Neural progenitor cell (in vitro differentiated cells): ENCODE results near the gene PRR19. TPM values are rescaled to one million over a fixed set of nuclear protein-coding genes. Genes with fewer than 3 reads are reported as not detected.

Source experiments
- DNase-seq: peaks from one replicate; pipeline ENCODE4 v3.0.0-alpha.2; 2016; ENCODE audit warnings: low spot score
- H2AFZ ChIP-seq: fragments of 200-600 bp; sonication (generic); replicated peaks from 2 replicates; pipeline ENCODE4 v1.6.1; 2016; ENCODE audit warnings: antibody characterized with exemption
- H3F3A ChIP-seq: fragments of 200-600 bp; sonication (generic); 2 replicates; pipeline ENCODE4 v1.6.1; 2016; ENCODE audit warnings: antibody characterized with exemption, low read depth
- H3K27ac ChIP-seq: fragments of 200-600 bp; sonication (generic); 2 replicates; pipeline ENCODE4 v1.5.1; 2016; ENCODE audit warnings: mild to moderate bottlenecking
- H3K27me3 ChIP-seq: fragments of 200-600 bp; sonication (generic); 2 replicates; pipeline ENCODE4 v1.6.1; 2016; ENCODE audit warnings: mild to moderate bottlenecking, moderate library complexity
- H3K36me3 ChIP-seq: fragments of 200-600 bp; sonication (generic); 2 replicates; pipeline ENCODE4 v1.5.1; 2016
- H3K4me1 ChIP-seq: fragments of 200-600 bp; sonication (generic); 2 replicates; pipeline ENCODE4 v1.6.1; 2016; ENCODE audit warnings: mixed run types
- H3K4me2 ChIP-seq: fragments of 200-600 bp; sonication (generic); 2 replicates; pipeline ENCODE4 v1.6.1; 2016
- H3K4me3 ChIP-seq: fragments of 200-600 bp; sonication (generic); 2 replicates; pipeline ENCODE4 v1.5.1; 2016
- H3K79me2 ChIP-seq: fragments of 200-600 bp; sonication (generic); 2 replicates; pipeline ENCODE4 v1.6.1; 2016; ENCODE audit warnings: low read depth
- H3K9ac ChIP-seq: fragments of 200-600 bp; sonication (generic); 2 replicates; pipeline ENCODE4 v1.6.1; 2016
- H3K9me3 ChIP-seq: fragments of 200-600 bp; sonication (generic); 2 replicates; pipeline ENCODE4 v1.5.1; 2016; ENCODE audit warnings: low read depth
- H4K20me1 ChIP-seq: fragments of 200-600 bp; sonication (generic); 2 replicates; pipeline ENCODE4 v1.6.1; 2016; ENCODE audit warnings: low read depth
- H3K27ac Mint-ChIP-seq: 3 replicates; pipeline ENCODE4 v1.8.0; 2021; ENCODE audit warnings: mixed read lengths
- H3K27me3 Mint-ChIP-seq: 2 replicates; pipeline ENCODE4 v1.8.0; 2022; ENCODE audit warnings: low read depth, mild to moderate bottlenecking, inconsistent platforms, moderate library complexity, mixed read lengths; ENCODE audit not compliant: insufficient read depth
- H3K36me3 Mint-ChIP-seq: 3 replicates; pipeline ENCODE4 v1.8.0; 2021; ENCODE audit warnings: mixed read lengths
- H3K4me1 Mint-ChIP-seq: 3 replicates; pipeline ENCODE4 v1.8.0; 2021; ENCODE audit warnings: mixed read lengths
- H3K4me3 Mint-ChIP-seq: 3 replicates; pipeline ENCODE4 v1.8.0; 2021; ENCODE audit warnings: mild to moderate bottlenecking, moderate library complexity, mixed read lengths
- H3K9me3 Mint-ChIP-seq: 3 replicates; pipeline ENCODE4 v1.8.0; 2020; ENCODE audit warnings: mixed read lengths
- EZH2 ChIP-seq: fragments of 200-600 bp; sonication (generic); IDR thresholded peaks from 2 replicates; pipeline ENCODE4 v1.6.1; 2017; ENCODE audit warnings: antibody characterized with exemption, mild to moderate bottlenecking, moderate library complexity
- EZH2phosphoT487 ChIP-seq: fragments of 200-600 bp; sonication (generic); IDR thresholded peaks from 2 replicates; pipeline ENCODE4 v1.6.1; 2017; ENCODE audit warnings: antibody characterized with exemption
- total RNA-seq: library from RNA; depleted of rRNA; stranded (reverse); fragments of >200 nt; gene quantifications from 2 replicates; pipeline ENCODE4 v1.2.3, GENCODE V29; 2015; ENCODE audit warnings: low replicate concordance
- TF ChIP-seq, protein P1 (sequence below): fragments of 200-600 bp; sonication (generic); IDR thresholded peaks from 2 replicates; pipeline ENCODE4 v1.5.1; 2017; ENCODE audit warnings: antibody characterized with exemption, mild to moderate bottlenecking

PRR19 gene
- total RNA-seq, 1 donor from 2014 or later: 1.0 TPM

DNA sequence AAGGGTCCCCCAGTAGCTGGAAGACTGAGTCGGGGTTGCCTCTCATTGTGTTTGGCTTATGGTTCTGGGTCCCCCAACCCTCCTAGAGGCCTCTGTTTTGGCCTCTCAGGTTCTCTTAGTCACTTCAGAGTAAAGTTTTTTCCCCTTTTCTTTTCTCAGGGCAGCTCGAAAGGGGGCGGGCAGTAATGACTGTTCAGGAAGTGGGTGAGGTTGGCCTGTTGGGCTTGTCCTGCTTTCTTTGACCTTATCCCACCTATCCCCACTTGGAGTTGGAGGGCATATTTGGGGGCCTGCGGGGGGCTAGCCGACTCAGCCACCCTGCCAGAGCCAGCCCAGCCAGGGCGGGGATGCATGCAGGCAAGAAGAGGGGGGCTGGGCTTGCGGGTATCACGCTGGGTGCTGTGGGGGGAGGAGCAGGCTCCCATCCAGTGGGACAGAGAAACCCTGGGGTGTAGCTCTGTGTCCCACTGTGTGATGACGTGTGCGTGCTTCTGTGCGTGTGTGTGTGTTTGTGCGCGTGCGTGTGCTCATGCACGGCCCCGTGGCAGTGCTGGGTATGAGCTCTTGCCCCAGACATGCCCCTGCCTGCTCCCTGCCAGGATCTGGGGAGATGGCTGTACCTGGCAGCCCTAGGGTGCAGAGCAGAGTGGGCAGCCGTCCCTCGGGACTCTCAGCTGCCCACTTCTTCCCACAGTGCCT, 31.4 kb upstream of the PRR19 start:
- DNase-seq: no peak
- no peak overlapping the region for H3K4me3 Mint-ChIP-seq
- Histone ChIP-seq H3K4me2 (peak overlapping the region; percentile 91), H4K20me1 (no peaks in the 10 kb centered on the region), H3K79me2 (peaks cover 11% of the 10 kb centered on the region), H3K4me3 (peak overlapping the region; percentile 91), H2AFZ (no peak overlapping the region), H3K36me3 (no peaks in the 10 kb centered on the region), H3K4me1 (peaks cover 8% of the 10 kb centered on the region), H3K9me3 (no peaks in the 10 kb centered on the region), H3K27me3 (no peaks in the 10 kb centered on the region), H3F3A (peaks cover 5% of the 10 kb centered on the region), H3K9ac (peak overlapping the region; percentile 38), H3K27ac (no peak overlapping the region)
- H3K27me3 Mint-ChIP-seq: peaks cover 5% of the 10 kb centered on the region
- H3K36me3 Mint-ChIP-seq: peaks cover 5% of the 10 kb centered on the region
- no peak overlapping the region for H3K27ac Mint-ChIP-seq
- peaks cover 36% of the 10 kb centered on the region for H3K4me1 Mint-ChIP-seq
- no peaks in the 10 kb centered on the region for H3K9me3 Mint-ChIP-seq
- TF ChIP-seq, protein P1, sequence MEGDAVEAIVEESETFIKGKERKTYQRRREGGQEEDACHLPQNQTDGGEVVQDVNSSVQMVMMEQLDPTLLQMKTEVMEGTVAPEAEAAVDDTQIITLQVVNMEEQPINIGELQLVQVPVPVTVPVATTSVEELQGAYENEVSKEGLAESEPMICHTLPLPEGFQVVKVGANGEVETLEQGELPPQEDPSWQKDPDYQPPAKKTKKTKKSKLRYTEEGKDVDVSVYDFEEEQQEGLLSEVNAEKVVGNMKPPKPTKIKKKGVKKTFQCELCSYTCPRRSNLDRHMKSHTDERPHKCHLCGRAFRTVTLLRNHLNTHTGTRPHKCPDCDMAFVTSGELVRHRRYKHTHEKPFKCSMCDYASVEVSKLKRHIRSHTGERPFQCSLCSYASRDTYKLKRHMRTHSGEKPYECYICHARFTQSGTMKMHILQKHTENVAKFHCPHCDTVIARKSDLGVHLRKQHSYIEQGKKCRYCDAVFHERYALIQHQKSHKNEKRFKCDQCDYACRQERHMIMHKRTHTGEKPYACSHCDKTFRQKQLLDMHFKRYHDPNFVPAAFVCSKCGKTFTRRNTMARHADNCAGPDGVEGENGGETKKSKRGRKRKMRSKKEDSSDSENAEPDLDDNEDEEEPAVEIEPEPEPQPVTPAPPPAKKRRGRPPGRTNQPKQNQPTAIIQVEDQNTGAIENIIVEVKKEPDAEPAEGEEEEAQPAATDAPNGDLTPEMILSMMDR: no peak
- no peak for TF ChIP-seq EZH2
- no peak for TF ChIP-seq EZH2phosphoT487

DNA sequence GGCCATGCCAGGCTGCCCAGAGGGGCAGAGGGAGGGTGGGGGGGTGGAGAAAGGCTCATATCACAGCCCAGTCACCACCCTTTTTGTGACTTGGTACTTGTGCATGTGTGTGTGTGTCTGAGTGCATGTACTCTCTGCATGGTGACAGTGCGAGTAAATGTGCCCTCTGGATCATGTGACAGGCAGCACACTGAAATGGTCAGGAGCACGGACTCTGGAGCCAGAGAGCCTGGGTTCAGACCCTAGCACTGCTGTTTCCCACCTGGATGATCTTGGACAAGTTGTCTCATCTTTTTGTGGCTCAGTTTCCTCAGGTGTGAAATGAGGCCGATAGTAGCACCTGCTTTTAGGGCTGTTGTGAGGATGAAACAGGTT, 30.9 kb upstream of the PRR19 start:
- no peak overlapping the region for H3K4me2 ChIP-seq
- H3K4me3 ChIP-seq: no peak overlapping the region
- H2AFZ ChIP-seq: no peak overlapping the region
- no peak for DNase-seq
- peaks cover 11% of the 10 kb centered on the region for H3K79me2 ChIP-seq
- no peaks in the 10 kb centered on the region for H3K36me3 ChIP-seq
- no peaks in the 10 kb centered on the region for H3K27me3 ChIP-seq
- Mint-ChIP-seq H3K4me1 (peaks cover 31% of the 10 kb centered on the region), H3K4me3 (peak overlapping the region; percentile 71), H3K27ac (peak overlapping the region; percentile 63), H3K9me3 (no peaks in the 10 kb centered on the region), H3K27me3 (peaks cover 5% of the 10 kb centered on the region), H3K36me3 (peaks cover 6% of the 10 kb centered on the region)
- H3K9ac ChIP-seq: no peak overlapping the region
- H3F3A ChIP-seq: peaks cover under 1% of the 10 kb centered on the region
- H3K4me1 ChIP-seq: peaks cover 8% of the 10 kb centered on the region
- TF ChIP-seq EZH2phosphoT487 (no peak), EZH2 (no peak)
- TF ChIP-seq, protein P1: no peak
- H4K20me1 ChIP-seq: no peaks in the 10 kb centered on the region
- H3K27ac ChIP-seq: no peak overlapping the region
- no peaks in the 10 kb centered on the region for H3K9me3 ChIP-seq

DNA sequence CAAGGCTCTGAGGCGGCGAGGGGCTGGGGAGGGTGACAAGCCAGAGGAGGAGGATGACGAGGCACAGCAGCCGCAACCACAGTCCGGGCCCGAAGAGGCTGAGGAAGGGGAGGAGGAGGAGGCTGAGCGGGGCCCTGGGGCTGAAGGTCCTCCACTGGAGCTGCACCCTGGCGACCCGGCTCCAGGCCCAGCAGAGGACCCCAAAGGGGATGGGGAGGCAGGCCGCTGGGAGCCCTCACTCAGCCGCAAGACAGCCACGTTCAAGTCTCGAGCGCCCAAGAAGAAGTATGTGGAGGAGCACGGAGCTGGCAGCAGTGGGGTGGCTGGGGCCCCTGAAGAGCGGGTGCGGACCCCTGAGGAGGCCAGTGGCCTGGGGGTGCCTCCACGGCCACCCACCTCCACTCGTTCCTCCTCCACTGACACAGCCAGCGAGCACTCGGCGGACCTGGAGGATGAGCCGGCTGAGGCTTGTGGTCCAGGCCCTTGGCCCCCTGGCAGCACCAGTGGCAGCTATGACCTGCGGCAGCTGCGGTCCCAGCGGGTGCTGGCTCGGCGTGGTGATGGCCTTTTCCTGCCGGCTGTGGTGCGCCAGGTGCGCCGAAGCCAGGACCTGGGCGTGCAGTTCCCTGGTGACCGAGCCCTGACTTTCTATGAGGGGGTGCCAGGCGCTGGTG, 29.9 kb upstream of the PRR19 start:
- Histone ChIP-seq H2AFZ (no peak overlapping the region), H3K79me2 (peaks cover 11% of the 10 kb centered on the region), H3F3A (no peaks in the 10 kb centered on the region), H3K4me2 (no peak overlapping the region), H3K4me3 (no peak overlapping the region), H4K20me1 (no peaks in the 10 kb centered on the region), H3K27me3 (no peaks in the 10 kb centered on the region), H3K9ac (no peak overlapping the region), H3K27ac (no peak overlapping the region), H3K4me1 (peaks cover 8% of the 10 kb centered on the region), H3K9me3 (no peaks in the 10 kb centered on the region), H3K36me3 (no peaks in the 10 kb centered on the region)
- Mint-ChIP-seq H3K4me1 (peaks cover 31% of the 10 kb centered on the region), H3K9me3 (no peaks in the 10 kb centered on the region), H3K27me3 (peaks cover 5% of the 10 kb centered on the region), H3K4me3 (peak overlapping the region; percentile 71), H3K27ac (no peak overlapping the region), H3K36me3 (peaks cover 8% of the 10 kb centered on the region)
- DNase-seq: no peak
- TF ChIP-seq EZH2phosphoT487 (no peak), EZH2 (no peak)
- TF ChIP-seq, protein P1: no peak
